ENCODE results near the gene PSMB2.

DNA sequence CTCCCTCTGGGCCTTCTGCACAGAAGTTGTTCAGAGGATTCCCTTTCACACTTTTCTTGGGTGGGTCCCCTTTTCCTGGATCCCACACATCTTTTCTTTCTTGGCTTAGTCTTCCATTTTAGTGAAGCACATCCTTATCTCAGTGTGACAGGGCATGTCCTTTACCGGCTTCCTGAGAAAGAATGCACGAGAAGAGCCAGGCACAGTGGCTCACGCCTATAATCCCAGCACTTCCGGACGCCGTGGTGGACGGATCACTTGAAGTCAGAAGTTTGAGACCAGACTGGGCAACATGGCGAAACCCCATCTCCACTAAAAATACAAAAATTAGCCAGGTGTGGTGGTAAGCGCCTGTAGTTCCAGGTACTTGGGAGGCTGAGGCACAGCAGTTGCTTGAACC, 22.1 kb upstream of the PSMB2 start:
- TF ChIP-seq, protein P1, sequence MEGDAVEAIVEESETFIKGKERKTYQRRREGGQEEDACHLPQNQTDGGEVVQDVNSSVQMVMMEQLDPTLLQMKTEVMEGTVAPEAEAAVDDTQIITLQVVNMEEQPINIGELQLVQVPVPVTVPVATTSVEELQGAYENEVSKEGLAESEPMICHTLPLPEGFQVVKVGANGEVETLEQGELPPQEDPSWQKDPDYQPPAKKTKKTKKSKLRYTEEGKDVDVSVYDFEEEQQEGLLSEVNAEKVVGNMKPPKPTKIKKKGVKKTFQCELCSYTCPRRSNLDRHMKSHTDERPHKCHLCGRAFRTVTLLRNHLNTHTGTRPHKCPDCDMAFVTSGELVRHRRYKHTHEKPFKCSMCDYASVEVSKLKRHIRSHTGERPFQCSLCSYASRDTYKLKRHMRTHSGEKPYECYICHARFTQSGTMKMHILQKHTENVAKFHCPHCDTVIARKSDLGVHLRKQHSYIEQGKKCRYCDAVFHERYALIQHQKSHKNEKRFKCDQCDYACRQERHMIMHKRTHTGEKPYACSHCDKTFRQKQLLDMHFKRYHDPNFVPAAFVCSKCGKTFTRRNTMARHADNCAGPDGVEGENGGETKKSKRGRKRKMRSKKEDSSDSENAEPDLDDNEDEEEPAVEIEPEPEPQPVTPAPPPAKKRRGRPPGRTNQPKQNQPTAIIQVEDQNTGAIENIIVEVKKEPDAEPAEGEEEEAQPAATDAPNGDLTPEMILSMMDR (IDR thresholded peaks at IDR 0.05; ENCODE audit: insufficient read depth, low read depth, low read length): no peak
- TF ChIP-seq EZH2 (IDR thresholded peaks at IDR 0.05; ENCODE audit: insufficient read depth, low read length): no peak

All from astrocyte (in vitro differentiated cells and primary cell).